ENCODE data around the gene NR4A1.

DNA sequence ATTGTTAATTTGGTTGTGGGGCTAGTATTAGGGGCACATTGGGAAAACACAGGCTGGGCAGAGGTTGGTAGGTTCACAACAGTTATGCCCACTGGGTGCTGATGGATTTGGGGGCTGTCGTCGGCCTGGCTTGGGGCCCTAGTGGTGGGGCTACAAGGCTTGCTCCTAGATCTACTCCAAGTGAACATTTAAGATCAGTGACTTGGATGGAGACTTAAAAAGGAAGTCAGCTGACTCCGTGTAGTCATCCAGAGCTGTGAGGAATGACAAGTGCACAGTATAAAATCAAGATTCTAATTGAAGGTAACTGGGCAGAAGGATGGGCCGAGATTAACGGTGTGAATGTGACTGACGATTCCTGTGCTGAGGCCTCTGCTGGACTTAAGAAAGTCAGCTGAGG, 12.8 kb upstream of the NR4A1 start:
- TF ChIP-seq, protein P1, sequence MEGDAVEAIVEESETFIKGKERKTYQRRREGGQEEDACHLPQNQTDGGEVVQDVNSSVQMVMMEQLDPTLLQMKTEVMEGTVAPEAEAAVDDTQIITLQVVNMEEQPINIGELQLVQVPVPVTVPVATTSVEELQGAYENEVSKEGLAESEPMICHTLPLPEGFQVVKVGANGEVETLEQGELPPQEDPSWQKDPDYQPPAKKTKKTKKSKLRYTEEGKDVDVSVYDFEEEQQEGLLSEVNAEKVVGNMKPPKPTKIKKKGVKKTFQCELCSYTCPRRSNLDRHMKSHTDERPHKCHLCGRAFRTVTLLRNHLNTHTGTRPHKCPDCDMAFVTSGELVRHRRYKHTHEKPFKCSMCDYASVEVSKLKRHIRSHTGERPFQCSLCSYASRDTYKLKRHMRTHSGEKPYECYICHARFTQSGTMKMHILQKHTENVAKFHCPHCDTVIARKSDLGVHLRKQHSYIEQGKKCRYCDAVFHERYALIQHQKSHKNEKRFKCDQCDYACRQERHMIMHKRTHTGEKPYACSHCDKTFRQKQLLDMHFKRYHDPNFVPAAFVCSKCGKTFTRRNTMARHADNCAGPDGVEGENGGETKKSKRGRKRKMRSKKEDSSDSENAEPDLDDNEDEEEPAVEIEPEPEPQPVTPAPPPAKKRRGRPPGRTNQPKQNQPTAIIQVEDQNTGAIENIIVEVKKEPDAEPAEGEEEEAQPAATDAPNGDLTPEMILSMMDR (IDR thresholded peaks at IDR 0.05): peak in 1 of 5 experiments; percentile 10
- TF ChIP-seq POLR2A (IDR thresholded peaks at IDR 0.05): peak in 1 of 2 donors; percentile 25
